Naive thymus-derived CD8-positive, alpha-beta T cell (primary cell): ENCODE results near the gene GRIA2. TPM values are rescaled to one million over a fixed set of nuclear protein-coding genes. Genes with fewer than 3 reads are reported as not detected.

Experiments
- ATAC-seq, 2 donors: fragments of 150-1000 bp; cut with Tn5 transposase in 1 of 2; sonication (Bioruptor Pico), chemical (Tn5 transposase) in 1 of 2; 1 replicate in 1 of 2; 2 replicates in 1 of 2; pipeline ENCODE4 v1.10.0; 2021; ENCODE audit warnings: mild to moderate bottlenecking in 2 of 2, moderate library complexity in 2 of 2
- POLR2A ChIA-PET: fragments of 350-600 bp; sonication (Branson Sonifier 250); formaldehyde crosslinking; loops from one replicate; lab custom pipeline; 2021; ENCODE audit warnings: antibody characterized with exemption; lab: Charles Lee
- DNase-seq, 10 donors: peaks; one replicate each; pipeline versions ENCODE4 v3.0.0 to v3.0.0-alpha.2; 2020 to 2022
- H3K27ac Mint-ChIP-seq, 10 donors: one replicate each; pipeline ENCODE4 v1.8.0; 2020 to 2022; ENCODE audit warnings: mild to moderate bottlenecking in 10 of 10, mixed read lengths in 10 of 10, moderate library complexity in 4 of 10, inconsistent platforms in 1 of 10
- H3K27me3 Mint-ChIP-seq, 5 donors: one replicate each; pipeline ENCODE4 v1.8.0; 2021 to 2022; ENCODE audit warnings: mixed read lengths in 5 of 5
- H3K36me3 Mint-ChIP-seq, 3 donors: one replicate each; pipeline ENCODE4 v1.8.0; 2020 to 2022; ENCODE audit warnings: mixed read lengths in 3 of 3, mild to moderate bottlenecking in 2 of 3, inconsistent platforms in 1 of 3
- H3K4me1 Mint-ChIP-seq, 4 donors: one replicate each; pipeline ENCODE4 v1.8.0; 2021 to 2022; ENCODE audit warnings: mixed read lengths in 4 of 4
- H3K4me3 Mint-ChIP-seq, 10 donors: one replicate each; pipeline ENCODE4 v1.8.0; 2020 to 2022; ENCODE audit warnings: mild to moderate bottlenecking in 10 of 10, mixed read lengths in 10 of 10, moderate library complexity in 6 of 10, inconsistent platforms in 1 of 10
- H3K9me3 Mint-ChIP-seq, 9 donors: one replicate each; pipeline ENCODE4 v1.8.0; 2020 to 2022; ENCODE audit warnings: mixed read lengths in 9 of 9, mild to moderate bottlenecking in 3 of 9, inconsistent platforms in 1 of 9, moderate library complexity in 1 of 9
- polyA plus RNA-seq, 3 donors: library from polyadenylated mRNA; unstranded; fragments of 300-500 nt; fragmentation: Illumina TruSeq; gene quantifications; one replicate each; pipeline ENCODE4 v1.2.3, GENCODE V29; 2021
- total RNA-seq, 8 experiments: library from RNA in 2 of 8; stranded (reverse) in 2 of 8; gene quantifications; one replicate each; pipeline ENCODE4 v1.2.3 and lab custom pipeline; 2021 to 2026

The GRIA2 gene
- total and polyA plus RNA-seq, 5 experiments from 2014 or later, result not detected

DNA sequence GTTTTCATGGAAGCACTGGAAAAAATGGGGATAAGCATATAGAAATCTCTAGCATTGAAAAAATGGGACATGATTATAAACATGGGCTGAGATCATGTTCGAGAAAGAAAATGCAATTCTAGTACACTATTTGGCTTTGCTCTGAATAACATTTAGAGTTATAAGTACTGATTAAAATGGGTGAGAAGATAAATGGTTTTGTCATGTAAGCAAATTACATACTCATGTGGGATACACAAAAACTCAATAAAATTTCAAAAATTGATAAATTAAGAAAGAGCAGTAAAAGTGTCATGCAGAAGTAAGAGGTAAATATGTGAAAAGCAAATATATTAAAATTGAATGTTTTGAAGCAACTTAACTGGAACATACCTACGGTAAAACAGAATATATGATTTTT lies 99.6 kb downstream of the GRIA2 start:
- no peak overlapping the region for H3K27ac Mint-ChIP-seq
- peaks cover 0 to 18% (median 3%) of the 10 kb centered on the region in 9 donors for H3K9me3 Mint-ChIP-seq
- H3K4me3 Mint-ChIP-seq, result no peak overlapping the region
- DNase-seq (no peak), ATAC-seq (no peak)
- POLR2A ChIA-PET, result no interaction called here
- H3K36me3 Mint-ChIP-seq, result no peaks in the 10 kb centered on the region
- H3K4me1 Mint-ChIP-seq, result no peaks in the 10 kb centered on the region
- H3K27me3 Mint-ChIP-seq, result no peaks in the 10 kb centered on the region

- POLR2A ChIA-PET, result no interaction called here
- Mint-ChIP-seq H3K9me3 (peaks cover 2 to 17% (median 4%) of the 10 kb centered on the region in 9 donors), H3K36me3 (no peaks in the 10 kb centered on the region), H3K27me3 (no peaks in the 10 kb centered on the region), H3K4me1 (no peaks in the 10 kb centered on the region), H3K27ac (no peak overlapping the region), H3K4me3 (no peak overlapping the region)
- DNase-seq, result no peak
- no peak for ATAC-seq
Measured at GRCh38 chr4:157327666-157328065, 107.1 kb downstream of the GRIA2 start.

GRCh38 chr4:157357887-157358286 lies 137.4 kb downstream of the GRIA2 start:
- Mint-ChIP-seq H3K36me3 (no peaks in the 10 kb centered on the region), H3K9me3 (peaks cover 0 to 21% (median 4%) of the 10 kb centered on the region in 9 donors), H3K27me3 (no peaks in the 10 kb centered on the region), H3K4me3 (no peak overlapping the region), H3K4me1 (no peaks in the 10 kb centered on the region), H3K27ac (no peak overlapping the region)
- no peak for DNase-seq
- ATAC-seq, result no peak
- POLR2A ChIA-PET, result no interaction called here

DNA sequence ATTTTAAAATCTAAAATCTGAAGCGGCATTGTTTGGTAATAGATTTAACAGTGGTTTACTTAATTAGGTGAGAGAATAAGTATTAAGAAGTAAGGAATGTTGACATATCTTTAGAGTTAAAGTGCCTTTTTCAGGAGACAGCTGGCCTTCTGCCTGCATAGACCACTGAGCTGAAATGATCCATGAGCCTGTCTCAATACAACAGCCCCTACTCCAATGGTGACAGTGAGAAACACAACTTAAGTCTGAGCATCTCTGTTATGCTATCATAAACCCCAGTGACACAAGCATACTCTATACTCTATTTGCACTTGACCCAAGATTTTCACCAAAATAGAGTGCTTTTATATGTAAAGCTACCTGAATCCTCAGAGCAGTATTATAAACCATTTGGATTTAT lies 137.9 kb downstream of the GRIA2 start:
- Mint-ChIP-seq H3K9me3 (peaks cover 0 to 25% (median 4%) of the 10 kb centered on the region in 9 donors), H3K4me1 (no peaks in the 10 kb centered on the region), H3K4me3 (no peak overlapping the region), H3K27me3 (no peaks in the 10 kb centered on the region), H3K36me3 (no peaks in the 10 kb centered on the region), H3K27ac (no peak overlapping the region)
- no peak for ATAC-seq
- no peak for DNase-seq
- POLR2A ChIA-PET, result no interaction called here

DNA sequence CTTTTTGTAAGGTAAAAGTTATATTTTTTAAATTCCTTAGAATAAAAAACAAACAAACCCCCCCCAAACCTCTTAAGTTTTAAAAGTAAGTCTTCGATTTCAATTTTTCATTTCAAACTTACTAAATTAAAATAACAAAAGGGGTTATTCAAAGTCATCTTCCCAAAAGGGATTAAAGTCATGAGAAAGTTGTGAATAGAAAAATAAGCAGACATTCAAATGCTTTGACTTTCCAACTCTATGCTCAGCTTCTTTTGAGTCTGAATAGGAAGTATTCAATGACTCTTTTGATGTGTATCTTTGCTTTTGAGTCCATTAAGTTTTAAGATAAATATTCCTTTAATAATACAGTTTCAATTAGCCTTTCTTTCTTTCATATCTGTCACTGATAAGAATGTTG lies 138.3 kb downstream of the GRIA2 start:
- no peak overlapping the region for H3K27ac Mint-ChIP-seq
- DNase-seq (no peak), ATAC-seq (no peak)
- H3K27me3 Mint-ChIP-seq, result no peaks in the 10 kb centered on the region
- no peak overlapping the region for H3K4me3 Mint-ChIP-seq
- H3K9me3 Mint-ChIP-seq, result peaks cover 0 to 25% (median 4%) of the 10 kb centered on the region in 9 donors
- H3K4me1 Mint-ChIP-seq, result no peaks in the 10 kb centered on the region
- POLR2A ChIA-PET, result no interaction called here
- no peaks in the 10 kb centered on the region for H3K36me3 Mint-ChIP-seq

DNA sequence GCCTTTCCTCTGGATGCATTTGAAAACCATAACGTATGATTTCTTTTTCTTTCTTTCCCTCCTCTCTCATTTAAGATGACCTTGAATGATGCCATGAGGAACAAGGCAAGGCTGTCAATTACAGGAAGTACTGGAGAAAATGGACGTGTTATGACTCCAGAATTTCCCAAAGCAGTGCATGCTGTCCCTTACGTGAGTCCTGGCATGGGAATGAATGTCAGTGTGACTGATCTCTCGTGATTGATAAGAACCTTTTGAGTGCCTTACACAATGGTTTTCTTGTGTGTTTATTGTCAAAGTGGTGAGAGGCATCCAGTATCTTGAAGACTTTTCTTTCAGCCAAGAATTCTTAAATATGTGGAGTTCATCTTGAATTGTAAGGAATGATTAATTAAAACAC lies 142.8 kb downstream of the GRIA2 start:
- Mint-ChIP-seq H3K4me1 (no peaks in the 10 kb centered on the region), H3K36me3 (no peaks in the 10 kb centered on the region), H3K9me3 (peaks cover 0 to 21% (median 4%) of the 10 kb centered on the region in 9 donors), H3K27ac (no peak overlapping the region), H3K4me3 (no peak overlapping the region), H3K27me3 (no peaks in the 10 kb centered on the region)
- DNase-seq (no peak), ATAC-seq (no peak)
- POLR2A ChIA-PET, result no interaction called here

GRCh38 chr4:157372154-157372553 lies 151.6 kb downstream of the GRIA2 start:
- H3K9me3 Mint-ChIP-seq, result peaks cover 0 to 10% (median 2%) of the 10 kb centered on the region in 9 donors
- H3K36me3 Mint-ChIP-seq, result no peaks in the 10 kb centered on the region
- POLR2A ChIA-PET, result no interaction called here
- H3K4me1 Mint-ChIP-seq, result no peaks in the 10 kb centered on the region
- ATAC-seq, result no peak
- no peaks in the 10 kb centered on the region for H3K27me3 Mint-ChIP-seq
- DNase-seq, result no peak
- no peak overlapping the region for H3K4me3 Mint-ChIP-seq
- H3K27ac Mint-ChIP-seq, result no peak overlapping the region

- Mint-ChIP-seq H3K4me3 (no peak overlapping the region), H3K36me3 (no peaks in the 10 kb centered on the region), H3K4me1 (no peaks in the 10 kb centered on the region), H3K9me3 (peaks cover 0 to 10% (median 2%) of the 10 kb centered on the region in 9 donors), H3K27me3 (no peaks in the 10 kb centered on the region), H3K27ac (no peak overlapping the region)
- DNase-seq (no peak), ATAC-seq (no peak)
- POLR2A ChIA-PET, result no interaction called here
Measured at GRCh38 chr4:157372567-157372966, 152.0 kb downstream of the GRIA2 start.

DNA sequence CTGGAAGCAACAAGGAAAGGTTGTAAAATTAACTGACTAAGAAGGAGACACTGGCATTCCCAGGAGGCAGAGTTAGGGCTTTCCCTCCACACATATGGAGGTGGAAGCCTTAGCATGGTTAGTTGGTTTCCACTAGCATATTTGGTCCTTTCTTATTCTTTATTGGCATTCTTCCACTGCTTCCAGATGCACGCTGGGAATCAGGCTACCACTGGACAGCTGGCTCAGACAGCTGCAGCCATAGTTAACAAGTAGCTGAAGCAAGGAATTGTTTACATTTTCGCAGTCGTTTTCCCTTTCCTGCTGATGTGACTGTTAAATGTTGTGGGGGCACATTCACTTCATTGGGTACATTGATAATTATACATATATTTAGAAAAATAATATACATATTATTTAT lies 169.2 kb downstream of the GRIA2 start:
- peaks cover 3 to 13% (median 6%) of the 10 kb centered on the region in 9 donors for H3K9me3 Mint-ChIP-seq
- no peaks in the 10 kb centered on the region for H3K36me3 Mint-ChIP-seq
- no peak overlapping the region for H3K4me3 Mint-ChIP-seq
- no peak overlapping the region for H3K27ac Mint-ChIP-seq
- ATAC-seq (no peak), DNase-seq (no peak)
- H3K4me1 Mint-ChIP-seq, result no peaks in the 10 kb centered on the region
- no peaks in the 10 kb centered on the region for H3K27me3 Mint-ChIP-seq
- POLR2A ChIA-PET, result no interaction called here

GRCh38 chr4:157405070-157405469 lies 184.5 kb downstream of the GRIA2 start:
- Mint-ChIP-seq H3K4me3 (no peak overlapping the region), H3K27ac (no peak overlapping the region), H3K27me3 (no peaks in the 10 kb centered on the region), H3K36me3 (no peaks in the 10 kb centered on the region), H3K4me1 (no peaks in the 10 kb centered on the region), H3K9me3 (peaks cover 0 to 21% (median 4%) of the 10 kb centered on the region in 9 donors)
- DNase-seq, result no peak
- ATAC-seq, result no peak
- POLR2A ChIA-PET, result no interaction called here

Other genes with a start within 250 kb of the GRIA2 start
- not detected for gene PDGFC, start 248.9 kb upstream of the GRIA2 start, total RNA-seq
- not detected for gene PDGFC, start 248.9 kb upstream of the GRIA2 start, polyA plus RNA-seq
- not detected for gene GLRB, start 144.6 kb upstream of the GRIA2 start, total RNA-seq
- not detected for gene GLRB, start 144.6 kb upstream of the GRIA2 start, polyA plus RNA-seq